GM19023 (cell line): ENCODE results near the gene DUSP12.
"Not testable (repeated sequence)": the region's sequence is repeated elsewhere in the genome, so short reads cannot be mapped to it uniquely, and the experiment has no call there.

Source experiments
- ATAC-seq: cut with Tn5 transposase; IDR thresholded peaks from one replicate; pipeline ENCODE4 v1.9.1; 2021; ENCODE audit warnings: mild to moderate bottlenecking, moderate library complexity; ENCODE audit not compliant: unreplicated experiment

DUSP12 gene

DNA sequence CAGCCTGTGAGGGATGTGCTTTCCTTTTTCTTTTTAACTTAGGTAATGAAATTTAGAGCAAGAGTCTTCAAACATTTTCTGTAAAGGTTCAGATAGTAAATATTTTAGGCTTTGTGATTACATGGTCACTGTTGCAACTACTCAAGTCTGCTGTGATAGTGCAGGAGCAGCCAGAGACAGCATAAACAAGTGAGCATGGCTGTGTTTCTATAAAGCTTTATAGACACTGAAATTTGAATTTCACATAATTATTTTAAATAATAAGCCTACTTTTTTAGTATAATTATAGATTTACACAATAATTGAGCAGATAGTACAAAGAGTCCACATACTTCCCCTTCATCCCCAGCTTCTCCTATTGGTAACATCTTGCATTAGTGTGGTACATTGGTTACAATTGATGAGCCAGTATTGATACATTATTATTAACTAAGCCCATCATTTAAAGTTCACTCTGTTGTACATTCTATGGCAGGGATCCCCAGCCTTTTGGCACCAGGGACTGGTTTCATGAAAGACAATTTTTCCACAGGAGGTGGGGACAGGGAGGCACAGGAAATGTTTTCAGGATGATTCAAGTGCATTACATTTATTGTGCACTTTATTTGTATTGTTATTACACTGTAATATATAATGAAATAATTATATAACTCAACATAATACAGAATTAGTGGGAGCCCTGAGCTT, 19.5 kb downstream of the DUSP12 start:
- no peak for ATAC-seq

DNA sequence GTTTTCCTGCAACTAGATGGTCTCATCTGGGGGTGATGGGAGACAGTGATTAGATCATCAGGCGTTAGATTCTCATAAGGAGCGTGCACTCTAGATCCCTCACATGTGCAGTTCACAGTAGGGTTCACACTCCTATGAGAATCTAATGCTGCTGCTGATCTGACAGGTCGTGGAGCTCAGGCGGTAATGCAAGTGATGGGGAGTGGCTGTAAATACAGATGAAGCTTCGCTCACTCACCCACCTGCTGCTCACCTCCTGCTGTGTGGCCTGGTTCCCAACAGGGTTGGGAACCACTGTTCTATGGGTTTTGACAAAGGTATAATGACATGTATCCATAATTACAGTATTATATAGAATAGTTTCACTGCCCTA, 20.1 kb downstream of the DUSP12 start:
- not testable (repeated sequence) for ATAC-seq

GRCh38 chr1:161770250-161770649, 20.7 kb downstream of the DUSP12 start:
- ATAC-seq = no peak

- no peak for ATAC-seq
Measured at GRCh38 chr1:161771161-161771560, 21.6 kb downstream of the DUSP12 start.

GRCh38 chr1:161771973-161772372, 22.4 kb downstream of the DUSP12 start:
- ATAC-seq = no peak

GRCh38 chr1:161772397-161772796, 22.8 kb downstream of the DUSP12 start:
- ATAC-seq = no peak

DNA sequence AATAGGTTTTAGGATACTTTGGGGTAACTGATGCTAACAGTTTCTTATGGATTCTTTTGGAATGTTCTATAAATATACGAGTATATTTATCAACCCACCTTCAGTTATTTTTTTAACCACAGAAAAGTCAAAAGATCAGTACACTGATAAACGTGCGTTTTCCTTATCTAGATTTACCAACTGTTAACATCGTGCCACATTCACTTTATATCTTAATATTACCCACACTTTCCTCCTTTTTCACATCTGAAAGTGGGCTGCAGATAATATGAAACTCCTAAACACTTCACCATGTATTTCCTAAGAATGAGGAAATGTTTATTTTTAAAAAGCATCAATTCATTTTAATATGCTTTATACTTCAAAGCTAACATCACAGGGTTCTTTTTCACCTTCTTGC, 24.2 kb downstream of the DUSP12 start:
- no peak for ATAC-seq

DNA sequence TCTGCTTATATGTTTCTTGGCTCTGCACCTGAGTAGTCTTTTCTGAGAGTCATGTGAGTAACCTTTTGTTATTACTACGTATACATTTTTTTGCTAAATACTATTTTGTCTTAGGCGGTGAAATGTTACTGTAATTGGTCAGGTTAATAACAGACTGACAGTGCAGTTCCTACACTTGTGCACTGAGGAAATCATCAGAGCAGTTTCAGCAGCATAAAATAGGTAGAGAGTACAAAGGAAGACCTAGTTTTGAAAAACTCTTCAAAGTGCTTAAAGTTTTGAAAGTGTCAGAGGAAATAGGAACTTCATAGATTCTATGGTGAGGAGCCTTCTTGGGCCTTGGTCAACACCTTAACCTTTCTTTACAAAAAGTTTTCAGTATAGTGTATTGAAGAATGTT, 27.7 kb downstream of the DUSP12 start:
- no peak for ATAC-seq

GRCh38 chr1:161778522-161778921, 28.9 kb downstream of the DUSP12 start:
- ATAC-seq = no peak

DNA sequence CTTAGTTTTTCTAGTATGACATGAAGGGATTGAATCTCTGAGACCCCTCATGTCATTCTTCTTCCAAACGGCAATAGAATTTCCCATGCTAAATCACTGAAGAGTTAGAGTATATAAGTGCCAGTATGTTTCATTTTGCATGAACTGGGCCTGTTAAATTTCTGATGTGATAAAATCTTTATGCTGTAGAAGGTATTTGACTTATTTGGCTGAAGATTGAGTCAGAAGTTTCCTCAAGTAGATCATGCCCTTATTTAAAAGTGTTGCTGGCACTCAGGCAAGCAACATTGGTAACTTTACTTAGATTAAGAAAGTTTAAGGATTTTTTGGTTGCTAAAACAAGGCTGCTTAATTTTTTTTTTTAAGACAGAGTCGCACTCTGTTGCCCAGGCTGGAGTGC, 29.8 kb downstream of the DUSP12 start:
- no peak for ATAC-seq

- no peak for ATAC-seq
Measured at GRCh38 chr1:161781995-161782394, 32.4 kb downstream of the DUSP12 start.

DNA sequence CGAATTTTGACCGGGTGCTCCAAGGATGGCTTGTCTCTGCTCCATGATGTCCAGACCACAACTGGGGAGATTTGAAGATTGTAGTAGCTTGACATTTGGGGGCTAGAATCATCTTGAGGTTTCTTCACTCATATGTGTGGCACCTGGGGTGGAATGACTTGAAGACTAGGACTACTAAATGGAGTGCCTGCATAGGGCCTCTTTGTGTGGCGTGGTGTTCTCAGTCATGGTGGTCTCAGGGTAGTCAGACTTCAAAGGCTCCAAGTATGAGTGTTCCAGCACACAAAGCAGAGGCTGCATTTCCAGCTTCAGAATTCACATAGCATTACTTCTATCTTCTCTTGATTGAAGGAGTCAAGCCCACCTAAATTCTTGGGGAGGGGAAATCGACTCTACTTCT, 33.3 kb downstream of the DUSP12 start:
- ATAC-seq = no peak

GRCh38 chr1:161784968-161785367, 35.4 kb downstream of the DUSP12 start:
- no peak for ATAC-seq

DNA sequence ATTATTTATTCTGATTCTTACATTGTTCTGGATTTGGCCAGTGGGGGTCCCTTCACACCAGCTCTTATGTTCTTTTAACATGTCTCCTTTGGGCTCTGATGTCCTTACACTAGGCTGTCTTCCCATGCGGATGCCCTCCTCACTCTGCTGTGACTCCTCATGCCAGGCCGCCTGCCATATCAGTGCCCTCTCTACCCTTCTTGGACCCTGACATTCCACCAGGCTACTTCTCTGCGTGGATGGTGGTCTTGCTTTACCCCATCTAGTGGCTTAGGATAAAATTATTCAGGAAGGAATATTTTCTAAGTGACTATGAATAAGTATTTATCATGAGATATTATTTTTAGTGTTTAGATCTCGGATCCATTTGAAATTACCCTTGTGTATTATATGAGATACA, 37.8 kb downstream of the DUSP12 start:
- no peak for ATAC-seq

GRCh38 chr1:161790587-161791317, 41.2 kb downstream of the DUSP12 start:
- no peak for ATAC-seq

- ATAC-seq = no peak
Measured at GRCh38 chr1:161791904-161792655, 42.5 kb downstream of the DUSP12 start.

- ATAC-seq = no peak
Measured at GRCh38 chr1:161792740-161793139, 43.2 kb downstream of the DUSP12 start.

DNA sequence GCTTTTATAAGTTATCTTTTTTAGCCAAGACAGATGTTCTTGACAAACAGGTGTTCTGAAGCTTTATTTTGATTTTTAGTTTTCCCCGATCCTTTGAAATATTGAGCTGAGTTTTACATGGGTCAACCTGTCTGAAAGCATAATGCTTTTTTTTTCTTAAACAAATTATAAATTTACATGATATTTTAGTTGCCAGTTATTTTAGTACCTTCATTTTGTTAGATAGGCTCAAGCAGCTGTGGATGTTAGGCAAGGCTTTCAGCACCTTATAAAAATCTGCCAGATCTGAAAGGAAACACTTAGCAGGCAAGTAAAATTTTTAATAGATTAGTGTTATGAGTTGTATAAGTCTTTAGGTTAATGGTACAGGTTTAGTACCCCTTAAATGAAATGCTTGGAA, 50.2 kb downstream of the DUSP12 start:
- ATAC-seq = no peak

- ATAC-seq = no peak
Measured at GRCh38 chr1:161801955-161802354, 52.4 kb downstream of the DUSP12 start.

- no peak for ATAC-seq
Measured at GRCh38 chr1:161803181-161803580, 53.6 kb downstream of the DUSP12 start.

- no peak for ATAC-seq
Measured at GRCh38 chr1:161805399-161806197, 56.0 kb downstream of the DUSP12 start.
